RWPE1 (cell line): ENCODE results near the gene UQCC2.

ENCODE experiments used
- CTCF ChIA-PET: fragments of 350-600 bp; sonication (Branson Sonifier 250); formaldehyde crosslinking; extraction: SDS; loops from one replicate; lab custom pipeline; 2021; lab: Yijun Ruan, JAX
- POLR2A ChIA-PET: fragments of 400-600 bp; formaldehyde crosslinking; extraction: SDS; loops from one replicate; lab custom pipeline; 2020; ENCODE audit warnings: antibody characterized with exemption; ENCODE audit not compliant: low non-redundant PET; lab: Yijun Ruan, JAX
- DNase-seq: peaks from one replicate; pipeline ENCODE4 v3.0.0; 2012; ENCODE audit warnings: low spot score
- H3K27ac ChIP-seq: fragments of 450-650 bp; 2 replicates; pipeline ENCODE4 v1.5.1; 2017
- CTCF ChIP-seq: fragments of 450-650 bp; conservative IDR thresholded peaks from 2 replicates; pipeline ENCODE4 v1.5.1; 2017; ENCODE audit warnings: low read depth, mild to moderate bottlenecking

UQCC2 gene

GRCh38 chr6:33661106-33661838 lies 50.2 kb downstream of the UQCC2 start:
- TF ChIP-seq CTCF = no peak
- CTCF ChIA-PET = interaction anchor here (0.6 kb wide), 1 partner anchor 62 kb away, joined by 5 read pairs; no protein-coding TSS in a partner anchor
- DNase-seq = no peak
- POLR2A ChIA-PET = interaction anchor here (0.7 kb wide), 1 partner anchor 28 kb away, joined by 3 read pairs; no protein-coding TSS in a partner anchor
- peak overlapping the region; percentile 51 for H3K27ac ChIP-seq

GRCh38 chr6:33659986-33660385 lies 51.5 kb downstream of the UQCC2 start:
- DNase-seq = no peak
- CTCF ChIA-PET = no interaction called here
- POLR2A ChIA-PET = no interaction called here
- no peak for TF ChIP-seq CTCF
- peak overlapping the region; percentile 51 for H3K27ac ChIP-seq

- H3K27ac ChIP-seq = peak overlapping the region; percentile 51
- POLR2A ChIA-PET = no interaction called here
- CTCF ChIA-PET = interaction anchor here (0.6 kb wide), 1 partner anchor 37 kb away, joined by 3 read pairs; no protein-coding TSS in a partner anchor
- DNase-seq = no peak
- TF ChIP-seq CTCF = no peak
These were observed 52.4 kb downstream of the UQCC2 start for GRCh38 chr6:33658982-33659689.

GRCh38 chr6:33656844-33657243 lies 54.7 kb downstream of the UQCC2 start:
- no peak for TF ChIP-seq CTCF
- ChIA-PET CTCF (no interaction called here), POLR2A (interaction anchor here (0.6 kb wide), 1 partner anchor 11 kb away, joined by 7 read pairs; no protein-coding TSS in a partner anchor)
- H3K27ac ChIP-seq = peak overlapping the region; percentile 45
- DNase-seq = no peak

GRCh38 chr6:33654831-33655554 lies 56.5 kb downstream of the UQCC2 start:
- POLR2A ChIA-PET = no interaction called here
- CTCF ChIA-PET = interaction anchor here (0.6 kb wide), 1 partner anchor 70 kb away, joined by 3 read pairs; no protein-coding TSS in a partner anchor
- H3K27ac ChIP-seq = peak overlapping the region; percentile 45
- TF ChIP-seq CTCF = no peak
- DNase-seq = no peak

GRCh38 chr6:33652002-33652401 lies 59.5 kb downstream of the UQCC2 start:
- DNase-seq = no peak
- no peak for TF ChIP-seq CTCF
- peak overlapping the region; percentile 27 for H3K27ac ChIP-seq
- POLR2A ChIA-PET = no interaction called here
- CTCF ChIA-PET = interaction anchor here (0.7 kb wide), 1 partner anchor 20 kb away, joined by 3 read pairs; no protein-coding TSS in a partner anchor
